ENCODE data around the gene SOCS6. TPM values are rescaled to one million over a fixed set of nuclear protein-coding genes. Genes with fewer than 3 reads are reported as not detected.
A peak's percentile ranks its signal among the peaks of the same experiment; 100 is the strongest.

SOCS6 gene
- total and polyA plus RNA-seq, 5 experiments from 2014 or later = 0.28 to 2.9 (median 1.2) TPM; not detected in 1

- ATAC-seq (no peak), DNase-seq (no peak)
- peaks cover 0 to 2% (median 0%) of the 10 kb centered on the region in 9 donors for H3K9me3 Mint-ChIP-seq
- peak overlapping the region in 8 of 10 donors; percentile 12 to 92 (median 63) for H3K4me3 Mint-ChIP-seq
- no peak overlapping the region for H3K27ac Mint-ChIP-seq
- no peaks in the 10 kb centered on the region for H3K36me3 Mint-ChIP-seq
- peaks cover 10 to 21% (median 16%) of the 10 kb centered on the region in 4 donors for H3K4me1 Mint-ChIP-seq
- POLR2A ChIA-PET = no interaction called here
- peaks cover 7 to 47% (median 32%) of the 10 kb centered on the region in 5 donors for H3K27me3 Mint-ChIP-seq
Measured at GRCh38 chr18:70291295-70291574, 2.4 kb downstream of the SOCS6 start.

- POLR2A ChIA-PET = no interaction called here
- Mint-ChIP-seq H3K9me3 (peaks cover 0 to 2% (median 0%) of the 10 kb centered on the region in 9 donors), H3K27ac (no peak overlapping the region), H3K36me3 (no peaks in the 10 kb centered on the region), H3K27me3 (peaks cover 7 to 50% (median 32%) of the 10 kb centered on the region in 5 donors), H3K4me1 (peaks cover 15 to 21% (median 16%) of the 10 kb centered on the region in 4 donors), H3K4me3 (peak overlapping the region in 3 of 10 donors; percentile 1 to 16 (median 8))
- no peak for ATAC-seq
- DNase-seq = no peak
Measured at GRCh38 chr18:70292628-70293027, 3.8 kb downstream of the SOCS6 start.

- Mint-ChIP-seq H3K4me1 (peaks cover 12 to 21% (median 15%) of the 10 kb centered on the region in 4 donors), H3K4me3 (no peak overlapping the region), H3K27ac (no peak overlapping the region), H3K36me3 (no peaks in the 10 kb centered on the region), H3K27me3 (peaks cover 7 to 50% (median 29%) of the 10 kb centered on the region in 5 donors), H3K9me3 (peaks cover 0 to 2% (median 0%) of the 10 kb centered on the region in 9 donors)
- POLR2A ChIA-PET = no interaction called here
- DNase-seq (no peak), ATAC-seq (no peak)
Measured at GRCh38 chr18:70293166-70293565, 4.3 kb downstream of the SOCS6 start.

GRCh38 chr18:70294471-70295191 lies 5.8 kb downstream of the SOCS6 start:
- Mint-ChIP-seq H3K4me1 (peaks cover 11 to 21% (median 15%) of the 10 kb centered on the region in 4 donors), H3K27me3 (peaks cover 7 to 50% (median 28%) of the 10 kb centered on the region in 5 donors), H3K36me3 (no peaks in the 10 kb centered on the region), H3K4me3 (no peak overlapping the region), H3K27ac (no peak overlapping the region), H3K9me3 (peaks cover 0 to 2% (median 0%) of the 10 kb centered on the region in 9 donors)
- POLR2A ChIA-PET = no interaction called here
- DNase-seq = no peak
- ATAC-seq = no peak

GRCh38 chr18:70295192-70296188 lies 6.6 kb downstream of the SOCS6 start:
- H3K36me3 Mint-ChIP-seq = no peaks in the 10 kb centered on the region
- POLR2A ChIA-PET = interaction anchor here (0.7 kb wide), 1 partner anchor 792 kb away, joined by 3 read pairs; no protein-coding TSS in a partner anchor
- H3K27ac Mint-ChIP-seq = no peak overlapping the region
- ATAC-seq (no peak), DNase-seq (no peak)
- peaks cover 7 to 47% (median 23%) of the 10 kb centered on the region in 5 donors for H3K27me3 Mint-ChIP-seq
- peaks cover 0 to 2% (median 0%) of the 10 kb centered on the region in 9 donors for H3K9me3 Mint-ChIP-seq
- H3K4me3 Mint-ChIP-seq = no peak overlapping the region
- H3K4me1 Mint-ChIP-seq = peaks cover 6 to 15% (median 10%) of the 10 kb centered on the region in 4 donors

- DNase-seq = no peak
- Mint-ChIP-seq H3K27ac (no peak overlapping the region), H3K9me3 (peaks cover 0 to 2% (median 0%) of the 10 kb centered on the region in 9 donors), H3K27me3 (peaks cover 0 to 39% (median 18%) of the 10 kb centered on the region in 5 donors), H3K4me3 (no peak overlapping the region), H3K4me1 (peaks cover 0 to 11% (median 4%) of the 10 kb centered on the region in 4 donors), H3K36me3 (no peaks in the 10 kb centered on the region)
- POLR2A ChIA-PET = no interaction called here
- no peak for ATAC-seq
Measured at GRCh38 chr18:70296289-70296688, 7.4 kb downstream of the SOCS6 start.

GRCh38 chr18:70296781-70297180 lies 7.9 kb downstream of the SOCS6 start:
- no peak overlapping the region for H3K27ac Mint-ChIP-seq
- H3K36me3 Mint-ChIP-seq = no peaks in the 10 kb centered on the region

GRCh38 chr18:70299393-70299792 lies 10.5 kb downstream of the SOCS6 start:
- POLR2A ChIA-PET = no interaction called here
- DNase-seq = no peak
- H3K27ac Mint-ChIP-seq = peak overlapping the region in 1 of 10 donors; percentile 1
- ATAC-seq = no peak
- H3K36me3 Mint-ChIP-seq = no peaks in the 10 kb centered on the region
- no peak overlapping the region for H3K4me3 Mint-ChIP-seq
- peaks cover 0 to 16% (median 3%) of the 10 kb centered on the region in 5 donors for H3K27me3 Mint-ChIP-seq
- H3K4me1 Mint-ChIP-seq = peaks cover 0 to 8% (median 3%) of the 10 kb centered on the region in 4 donors
- no peaks in the 10 kb centered on the region for H3K9me3 Mint-ChIP-seq

More at GRCh38 chr18:70296781-70297180, 7.9 kb downstream of the SOCS6 start:
- peaks cover 0 to 34% (median 13%) of the 10 kb centered on the region in 5 donors for H3K27me3 Mint-ChIP-seq
- POLR2A ChIA-PET = no interaction called here
- H3K4me1 Mint-ChIP-seq = peaks cover 0 to 11% (median 4%) of the 10 kb centered on the region in 4 donors
- H3K4me3 Mint-ChIP-seq = no peak overlapping the region
- DNase-seq (no peak), ATAC-seq (no peak)
- H3K9me3 Mint-ChIP-seq = peaks cover 0 to 2% (median 0%) of the 10 kb centered on the region in 9 donors

GRCh38 chr18:70301667-70302066 lies 12.8 kb downstream of the SOCS6 start:
- H3K36me3 Mint-ChIP-seq = no peaks in the 10 kb centered on the region
- no peak for ATAC-seq

GRCh38 chr18:70308555-70309294 lies 19.9 kb downstream of the SOCS6 start:
- Mint-ChIP-seq H3K4me3 (no peak overlapping the region), H3K4me1 (peaks cover 0 to 9% (median 0%) of the 10 kb centered on the region in 4 donors), H3K9me3 (peaks cover 0 to 11% (median 3%) of the 10 kb centered on the region in 9 donors), H3K27me3 (peaks cover 0 to 1% (median 0%) of the 10 kb centered on the region in 5 donors), H3K36me3 (peaks cover 0 to 5% (median 0%) of the 10 kb centered on the region in 3 donors), H3K27ac (no peak overlapping the region)
- POLR2A ChIA-PET = no interaction called here
- DNase-seq (no peak), ATAC-seq (no peak)

More at GRCh38 chr18:70301667-70302066, 12.8 kb downstream of the SOCS6 start:
- DNase-seq = no peak
- peaks cover 0 to 8% (median 0%) of the 10 kb centered on the region in 4 donors for H3K4me1 Mint-ChIP-seq
- no peaks in the 10 kb centered on the region for H3K9me3 Mint-ChIP-seq
- no peak overlapping the region for H3K4me3 Mint-ChIP-seq
- POLR2A ChIA-PET = no interaction called here
- H3K27ac Mint-ChIP-seq = no peak overlapping the region
- H3K27me3 Mint-ChIP-seq = peaks cover 0 to 2% (median 0%) of the 10 kb centered on the region in 5 donors

- H3K4me1 Mint-ChIP-seq = peaks cover 0 to 7% (median 0%) of the 10 kb centered on the region in 4 donors
- peaks cover 0 to 11% (median 3%) of the 10 kb centered on the region in 9 donors for H3K9me3 Mint-ChIP-seq
- ATAC-seq = no peak
- no peak for DNase-seq
- H3K27me3 Mint-ChIP-seq = peaks cover 0 to 1% (median 0%) of the 10 kb centered on the region in 5 donors
- no peak overlapping the region for H3K27ac Mint-ChIP-seq
- peaks cover 0 to 5% (median 0%) of the 10 kb centered on the region in 3 donors for H3K36me3 Mint-ChIP-seq
- H3K4me3 Mint-ChIP-seq = no peak overlapping the region
- POLR2A ChIA-PET = no interaction called here
Measured at GRCh38 chr18:70310560-70311320, 21.9 kb downstream of the SOCS6 start.
